ENCODE data around the gene TMED8. TPM values are rescaled to one million over a fixed set of nuclear protein-coding genes. Genes with fewer than 3 reads are reported as not detected.

TMED8 gene
- polyA plus RNA-seq, 1 donor (not counting 4 experiments of a cell fraction or from before 2014, with no cell fraction given): 7.3 TPM

DNA sequence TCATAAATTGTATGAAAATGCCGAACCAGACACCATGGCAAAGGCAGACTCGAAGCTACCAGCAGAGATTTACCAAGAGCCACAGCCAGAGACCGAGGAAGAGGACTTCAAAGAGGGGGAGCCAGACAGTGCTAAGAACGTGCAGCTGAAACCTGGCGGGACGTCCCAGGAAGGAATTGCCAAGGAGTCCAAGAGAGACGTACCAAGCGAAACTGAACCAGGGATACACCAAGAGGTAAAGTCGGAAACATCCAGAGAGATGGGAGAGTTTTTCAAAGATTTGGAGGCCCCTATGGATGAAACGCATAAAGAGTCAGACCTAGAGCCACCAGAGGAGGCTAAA is 579 bp upstream of the TMED8 start:
- H3K27ac ChIP-seq (ENCODE audit: control insufficient read depth, insufficient read depth, low read length): no peak overlapping the region
- no peaks in the 10 kb centered on the region for H4K20me1 ChIP-seq (ENCODE audit: control insufficient read depth, extremely low read depth, insufficient read depth, low read length)
- peak overlapping the region; percentile 93 for H3K4me2 ChIP-seq (ENCODE audit: control insufficient read depth, extremely low read depth, insufficient read depth, low read depth, low read length)
- H3K79me2 ChIP-seq (ENCODE audit: control insufficient read depth, insufficient read depth, low read length): peaks cover 18% of the 10 kb centered on the region
- no peak for DNase-seq (ENCODE audit: low read depth, low spot score)
- TF ChIP-seq, protein P1, sequence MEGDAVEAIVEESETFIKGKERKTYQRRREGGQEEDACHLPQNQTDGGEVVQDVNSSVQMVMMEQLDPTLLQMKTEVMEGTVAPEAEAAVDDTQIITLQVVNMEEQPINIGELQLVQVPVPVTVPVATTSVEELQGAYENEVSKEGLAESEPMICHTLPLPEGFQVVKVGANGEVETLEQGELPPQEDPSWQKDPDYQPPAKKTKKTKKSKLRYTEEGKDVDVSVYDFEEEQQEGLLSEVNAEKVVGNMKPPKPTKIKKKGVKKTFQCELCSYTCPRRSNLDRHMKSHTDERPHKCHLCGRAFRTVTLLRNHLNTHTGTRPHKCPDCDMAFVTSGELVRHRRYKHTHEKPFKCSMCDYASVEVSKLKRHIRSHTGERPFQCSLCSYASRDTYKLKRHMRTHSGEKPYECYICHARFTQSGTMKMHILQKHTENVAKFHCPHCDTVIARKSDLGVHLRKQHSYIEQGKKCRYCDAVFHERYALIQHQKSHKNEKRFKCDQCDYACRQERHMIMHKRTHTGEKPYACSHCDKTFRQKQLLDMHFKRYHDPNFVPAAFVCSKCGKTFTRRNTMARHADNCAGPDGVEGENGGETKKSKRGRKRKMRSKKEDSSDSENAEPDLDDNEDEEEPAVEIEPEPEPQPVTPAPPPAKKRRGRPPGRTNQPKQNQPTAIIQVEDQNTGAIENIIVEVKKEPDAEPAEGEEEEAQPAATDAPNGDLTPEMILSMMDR (optimal IDR thresholded peaks at IDR 0.05 in 1 of 3, IDR thresholded peaks at IDR 0.05 in 1 of 3, conservative IDR thresholded peaks at IDR 0.05 in 1 of 3; ENCODE audit: extremely low read depth in 1 of 3, insufficient read depth in 2 of 3, low read length in 3 of 3): no peak
- no peak for TF ChIP-seq EZH2 (IDR thresholded peaks at IDR 0.05; ENCODE audit: low read length)
- peak overlapping the region; percentile 75 to 84 (median 82) for H3K4me3 ChIP-seq (ENCODE audit: control insufficient read depth in 2 of 3, extremely low read depth in 1 of 3, insufficient read depth in 2 of 3, low read depth in 1 of 3, low read length in 3 of 3)
- dilution Hi-C loops (cut with MboI; ENCODE audit: extremely low pct_ligation_motif_present, low sequenced_read_pairs): no loop called here
- peak overlapping the region; percentile 95 for H2AFZ ChIP-seq (ENCODE audit: control insufficient read depth, low read length)
- no peaks in the 10 kb centered on the region for H3K36me3 ChIP-seq (ENCODE audit: control insufficient read depth in 2 of 2, extremely low read depth in 1 of 2, insufficient read depth in 2 of 2, low read length in 2 of 2)
- no peaks in the 10 kb centered on the region for H3K27me3 ChIP-seq (ENCODE audit: control insufficient read depth, extremely low read depth, insufficient read depth, low read length)
- no peaks in the 10 kb centered on the region for H3K9me1 ChIP-seq (ENCODE audit: control insufficient read depth, extremely low read depth, insufficient read depth, low read length)
- no peak for FAIRE-seq
- no peaks in the 10 kb centered on the region for H3K9me3 ChIP-seq (ENCODE audit: control insufficient read depth, low read depth, low read length)
- H3K4me1 ChIP-seq (ENCODE audit: control insufficient read depth, extremely low read depth, insufficient read depth, low read length): peaks cover 11% of the 10 kb centered on the region
- peak overlapping the region; percentile 87 for H3K9ac ChIP-seq (ENCODE audit: control insufficient read depth, extremely low read depth, insufficient read depth, low read length)

DNA sequence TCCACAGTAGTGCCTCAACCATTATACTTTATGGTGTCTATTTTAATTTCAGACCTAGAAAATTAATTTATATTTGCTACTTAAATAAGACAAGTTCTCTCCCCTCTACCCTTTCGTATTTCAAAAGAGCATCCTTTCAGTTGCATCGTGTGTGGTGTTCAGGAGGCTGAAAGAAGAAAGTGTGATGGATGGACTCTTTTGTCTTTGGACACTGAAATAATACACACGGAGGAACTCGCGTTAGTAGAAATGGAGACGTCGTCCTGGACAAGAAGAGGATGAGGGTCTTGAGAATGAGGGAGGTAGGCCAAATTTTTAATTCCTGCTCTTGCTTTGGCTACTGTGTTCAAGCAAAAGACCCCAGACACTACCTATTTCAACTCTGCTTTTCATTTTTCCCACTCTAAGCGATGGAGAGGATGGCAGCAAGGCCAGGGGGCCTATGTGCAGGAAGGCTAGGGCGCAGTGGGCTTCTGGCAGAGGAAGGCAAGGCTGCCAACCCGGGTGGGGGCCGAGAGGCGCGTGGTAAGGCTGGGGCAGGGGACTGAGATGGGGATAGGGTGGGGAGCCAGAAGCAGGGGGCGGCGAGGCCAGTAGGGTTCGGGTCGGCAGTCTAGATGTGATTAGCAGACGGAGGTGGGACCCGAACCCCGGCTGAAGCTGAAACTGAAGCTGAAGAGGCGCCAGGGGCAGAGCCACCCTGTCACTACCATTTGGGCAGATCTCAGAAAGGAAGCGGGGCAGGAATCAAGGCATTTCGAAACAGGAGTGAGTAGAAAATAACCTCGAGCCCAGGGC is 722 bp downstream of the TMED8 start:
- H3K79me2 ChIP-seq (ENCODE audit: control insufficient read depth, insufficient read depth, low read length): peaks cover 18% of the 10 kb centered on the region
- dilution Hi-C loops (cut with MboI; ENCODE audit: extremely low pct_ligation_motif_present, low sequenced_read_pairs): no loop called here
- TF ChIP-seq, protein P1 (optimal IDR thresholded peaks at IDR 0.05 in 1 of 3, IDR thresholded peaks at IDR 0.05 in 1 of 3, conservative IDR thresholded peaks at IDR 0.05 in 1 of 3; ENCODE audit: extremely low read depth in 1 of 3, insufficient read depth in 2 of 3, low read length in 3 of 3): no peak
- TF ChIP-seq EZH2 (IDR thresholded peaks at IDR 0.05; ENCODE audit: low read length): no peak
- H2AFZ ChIP-seq (ENCODE audit: control insufficient read depth, low read length): peak overlapping the region; percentile 95
- H4K20me1 ChIP-seq (ENCODE audit: control insufficient read depth, extremely low read depth, insufficient read depth, low read length): no peaks in the 10 kb centered on the region
- H3K4me3 ChIP-seq (ENCODE audit: control insufficient read depth in 2 of 3, extremely low read depth in 1 of 3, insufficient read depth in 2 of 3, low read depth in 1 of 3, low read length in 3 of 3): peak overlapping the region; percentile 75 to 84 (median 82)
- peak overlapping the region; percentile 79 for H3K27ac ChIP-seq (ENCODE audit: control insufficient read depth, insufficient read depth, low read length)
- H3K4me2 ChIP-seq (ENCODE audit: control insufficient read depth, extremely low read depth, insufficient read depth, low read depth, low read length): peak overlapping the region; percentile 94
- H3K9me3 ChIP-seq (ENCODE audit: control insufficient read depth, low read depth, low read length): no peaks in the 10 kb centered on the region
- peak overlapping the region; percentile 87 for H3K9ac ChIP-seq (ENCODE audit: control insufficient read depth, extremely low read depth, insufficient read depth, low read length)
- no peaks in the 10 kb centered on the region for H3K27me3 ChIP-seq (ENCODE audit: control insufficient read depth, extremely low read depth, insufficient read depth, low read length)
- no peak for DNase-seq (ENCODE audit: low read depth, low spot score)
- no peaks in the 10 kb centered on the region for H3K36me3 ChIP-seq (ENCODE audit: control insufficient read depth in 2 of 2, extremely low read depth in 1 of 2, insufficient read depth in 2 of 2, low read length in 2 of 2)
- H3K9me1 ChIP-seq (ENCODE audit: control insufficient read depth, extremely low read depth, insufficient read depth, low read length): no peaks in the 10 kb centered on the region
- peaks cover 11% of the 10 kb centered on the region for H3K4me1 ChIP-seq (ENCODE audit: control insufficient read depth, extremely low read depth, insufficient read depth, low read length)
- FAIRE-seq: no peak

Data from keratinocyte (primary cell).